Suprapubic skin (tissue), 3 donors: ENCODE measurements around the gene PKP3.

Source experiments
- CTCF ChIP-seq, 2 donors: fragments of 200-600 bp in 1 of 2; fragments of 450-650 bp in 1 of 2; sonication (generic) in 1 of 2; IDR thresholded peaks; one replicate each; pipeline ENCODE4 v1.5.1; 2016 to 2019; ENCODE audit warnings: antibody characterized with exemption in 2 of 2, mild to moderate bottlenecking in 1 of 2, moderate library complexity in 1 of 2
- POLR2A ChIP-seq, 2 donors: fragments of 450-650 bp; IDR thresholded peaks; one replicate each; pipeline ENCODE4 v1.6.1; 2017; ENCODE audit warnings: antibody characterized with exemption in 2 of 2, mild to moderate bottlenecking in 2 of 2, moderate library complexity in 2 of 2

GRCh38 chr11:441418-442274, 47.6 kb downstream of the PKP3 start, which contains the start of gene ANO9:
- TF ChIP-seq CTCF (IDR thresholded peaks at IDR 0.05): no peak
- TF ChIP-seq POLR2A (IDR thresholded peaks at IDR 0.05): no peak
